ENCODE results near the gene WSB1.

DNA sequence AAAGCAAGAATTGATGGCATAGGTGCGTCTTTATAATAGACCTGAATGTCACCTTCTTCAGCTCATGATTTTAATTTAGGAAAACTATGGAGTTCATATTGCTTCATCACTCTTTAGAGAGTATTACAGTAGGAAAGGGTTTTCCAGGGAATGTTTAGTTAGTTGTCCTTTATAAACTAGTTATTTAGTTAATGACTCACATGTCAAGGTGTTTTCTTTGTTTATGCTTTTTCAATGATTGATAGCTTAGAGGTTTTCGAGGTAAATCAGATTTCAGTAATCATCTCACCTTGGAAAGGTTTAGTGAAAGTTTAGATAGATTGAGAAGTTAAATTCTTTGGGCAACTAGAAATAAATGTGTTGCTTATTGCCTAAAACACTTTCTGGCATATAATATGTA is 9.8 kb downstream of the WSB1 start:
- TF ChIP-seq, protein P1, sequence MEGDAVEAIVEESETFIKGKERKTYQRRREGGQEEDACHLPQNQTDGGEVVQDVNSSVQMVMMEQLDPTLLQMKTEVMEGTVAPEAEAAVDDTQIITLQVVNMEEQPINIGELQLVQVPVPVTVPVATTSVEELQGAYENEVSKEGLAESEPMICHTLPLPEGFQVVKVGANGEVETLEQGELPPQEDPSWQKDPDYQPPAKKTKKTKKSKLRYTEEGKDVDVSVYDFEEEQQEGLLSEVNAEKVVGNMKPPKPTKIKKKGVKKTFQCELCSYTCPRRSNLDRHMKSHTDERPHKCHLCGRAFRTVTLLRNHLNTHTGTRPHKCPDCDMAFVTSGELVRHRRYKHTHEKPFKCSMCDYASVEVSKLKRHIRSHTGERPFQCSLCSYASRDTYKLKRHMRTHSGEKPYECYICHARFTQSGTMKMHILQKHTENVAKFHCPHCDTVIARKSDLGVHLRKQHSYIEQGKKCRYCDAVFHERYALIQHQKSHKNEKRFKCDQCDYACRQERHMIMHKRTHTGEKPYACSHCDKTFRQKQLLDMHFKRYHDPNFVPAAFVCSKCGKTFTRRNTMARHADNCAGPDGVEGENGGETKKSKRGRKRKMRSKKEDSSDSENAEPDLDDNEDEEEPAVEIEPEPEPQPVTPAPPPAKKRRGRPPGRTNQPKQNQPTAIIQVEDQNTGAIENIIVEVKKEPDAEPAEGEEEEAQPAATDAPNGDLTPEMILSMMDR (IDR thresholded peaks at IDR 0.05) = no peak
- no peak for TF ChIP-seq POLR2A (IDR thresholded peaks at IDR 0.05)

Measured in gastroesophageal sphincter (tissue), 3 donors.